ENCODE measurements around the gene PDHA1.
A peak's percentile ranks its signal among the peaks of the same experiment; 100 is the strongest.

The PDHA1 gene

DNA sequence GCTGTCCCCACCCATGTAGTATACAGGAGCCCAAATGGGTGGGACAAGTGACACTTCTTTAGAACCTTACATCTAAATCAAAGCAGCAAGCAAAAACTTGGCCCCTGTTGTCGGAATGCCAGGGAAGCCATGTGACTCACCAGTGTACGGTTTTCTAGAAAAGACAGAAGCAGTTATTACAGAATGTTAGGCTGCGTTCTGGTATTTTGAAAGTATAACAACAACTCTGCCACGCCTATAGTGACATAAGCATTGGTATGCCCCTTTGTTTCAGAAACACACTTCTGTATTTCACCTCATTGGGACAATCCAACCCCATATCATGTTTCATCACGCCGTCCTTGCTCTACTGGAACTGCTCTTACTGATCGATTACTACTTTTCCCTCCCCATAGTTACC lies 14.8 kb downstream of the PDHA1 start:
- no peak for DNase-seq (ENCODE audit: low spot score)
- H3K4me3 ChIP-seq: no peak overlapping the region
- TF ChIP-seq, protein P1, sequence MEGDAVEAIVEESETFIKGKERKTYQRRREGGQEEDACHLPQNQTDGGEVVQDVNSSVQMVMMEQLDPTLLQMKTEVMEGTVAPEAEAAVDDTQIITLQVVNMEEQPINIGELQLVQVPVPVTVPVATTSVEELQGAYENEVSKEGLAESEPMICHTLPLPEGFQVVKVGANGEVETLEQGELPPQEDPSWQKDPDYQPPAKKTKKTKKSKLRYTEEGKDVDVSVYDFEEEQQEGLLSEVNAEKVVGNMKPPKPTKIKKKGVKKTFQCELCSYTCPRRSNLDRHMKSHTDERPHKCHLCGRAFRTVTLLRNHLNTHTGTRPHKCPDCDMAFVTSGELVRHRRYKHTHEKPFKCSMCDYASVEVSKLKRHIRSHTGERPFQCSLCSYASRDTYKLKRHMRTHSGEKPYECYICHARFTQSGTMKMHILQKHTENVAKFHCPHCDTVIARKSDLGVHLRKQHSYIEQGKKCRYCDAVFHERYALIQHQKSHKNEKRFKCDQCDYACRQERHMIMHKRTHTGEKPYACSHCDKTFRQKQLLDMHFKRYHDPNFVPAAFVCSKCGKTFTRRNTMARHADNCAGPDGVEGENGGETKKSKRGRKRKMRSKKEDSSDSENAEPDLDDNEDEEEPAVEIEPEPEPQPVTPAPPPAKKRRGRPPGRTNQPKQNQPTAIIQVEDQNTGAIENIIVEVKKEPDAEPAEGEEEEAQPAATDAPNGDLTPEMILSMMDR (IDR thresholded peaks at IDR 0.05): no peak
- no peak overlapping the region for H3K27ac ChIP-seq

DNA sequence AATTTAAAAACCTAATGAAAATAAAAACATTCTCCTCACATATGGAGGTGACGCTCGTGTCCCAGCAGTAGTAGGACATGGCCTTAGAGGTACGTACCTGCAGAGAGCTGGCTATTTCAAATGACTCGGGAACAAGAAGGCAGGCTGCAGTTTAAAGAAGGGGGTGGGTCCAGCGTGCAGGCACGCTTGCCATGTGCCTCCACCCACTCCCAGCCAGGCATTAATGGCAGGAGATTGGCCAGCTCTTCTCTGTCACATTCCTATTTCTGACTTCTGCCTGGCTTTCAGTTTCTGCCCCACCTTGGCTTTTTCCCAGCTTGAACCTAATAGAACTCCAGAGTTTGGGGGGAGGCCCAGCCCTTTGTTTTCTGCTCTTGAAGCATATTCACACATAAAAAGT lies 17.2 kb downstream of the PDHA1 start:
- TF ChIP-seq, protein P1 (IDR thresholded peaks at IDR 0.05): no peak
- DNase-seq (ENCODE audit: low spot score): no peak
- Histone ChIP-seq H3K4me3 (no peak overlapping the region), H3K27ac (no peak overlapping the region)

DNA sequence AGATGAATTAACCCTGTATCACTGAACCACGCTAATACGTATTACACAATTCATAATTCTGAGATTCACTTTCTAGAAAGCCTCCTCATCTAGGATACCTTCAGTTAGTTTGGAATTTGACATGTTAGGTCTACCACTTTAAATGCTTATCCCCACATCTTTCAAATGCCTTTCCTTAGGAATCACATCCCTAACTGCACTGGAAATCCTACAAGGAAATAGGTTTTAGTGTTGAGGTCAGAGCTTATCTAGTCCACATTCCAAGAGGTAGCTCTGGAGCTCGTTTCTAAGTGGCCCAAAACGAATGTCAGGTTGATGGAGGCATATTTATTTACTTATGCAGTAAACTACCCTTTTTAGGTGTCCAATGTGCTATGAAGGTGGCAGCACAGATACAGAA lies 18.0 kb downstream of the PDHA1 start:
- no peak for DNase-seq (ENCODE audit: low spot score)
- TF ChIP-seq, protein P1 (IDR thresholded peaks at IDR 0.05): no peak
- Histone ChIP-seq H3K27ac (no peak overlapping the region), H3K4me3 (no peak overlapping the region)

DNA sequence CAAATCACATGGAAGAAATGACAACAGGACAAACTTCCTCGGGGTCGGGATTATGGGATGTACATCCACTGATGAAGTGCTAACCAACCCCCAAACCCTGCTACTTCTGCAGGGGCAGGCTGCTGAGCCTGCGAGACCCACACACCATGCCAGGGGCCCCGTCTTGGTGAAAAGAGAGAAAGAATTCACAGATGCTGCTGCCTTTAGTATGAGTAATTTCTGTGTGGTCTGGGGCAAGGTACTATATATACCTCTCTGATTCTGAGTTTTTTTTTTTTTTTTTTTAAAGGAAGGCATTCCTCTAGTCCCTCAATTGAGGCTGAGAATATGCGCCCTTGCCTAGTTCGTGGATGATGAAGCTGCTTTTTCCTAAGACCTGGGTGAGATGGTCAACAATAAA lies 24.8 kb downstream of the PDHA1 start:
- TF ChIP-seq, protein P1 (IDR thresholded peaks at IDR 0.05): no peak

DNA sequence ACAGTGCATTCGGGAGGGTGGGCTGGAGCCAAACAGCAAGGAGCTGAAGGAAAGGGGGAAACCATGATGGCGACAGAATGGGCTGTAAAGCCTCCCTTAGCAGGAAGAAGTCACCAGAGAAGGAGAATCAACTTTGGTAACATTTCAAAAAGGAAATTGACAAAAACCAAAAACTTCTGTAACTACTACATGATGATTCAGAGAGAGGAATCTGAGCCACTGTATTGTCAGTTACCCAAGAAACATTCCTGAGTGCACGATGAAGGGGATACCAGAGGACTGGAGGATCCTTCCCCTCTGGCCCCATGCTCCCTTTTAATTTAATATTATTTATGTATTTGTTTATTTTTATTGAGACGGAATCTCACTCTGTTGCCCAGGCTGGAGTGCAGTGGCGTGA lies 26.3 kb downstream of the PDHA1 start:
- DNase-seq (ENCODE audit: low spot score): no peak
- H3K4me3 ChIP-seq: no peak overlapping the region
- H3K27ac ChIP-seq: no peak overlapping the region
- TF ChIP-seq, protein P1 (IDR thresholded peaks at IDR 0.05): no peak

More for the DNA sequence above, 24.8 kb downstream of the PDHA1 start:
- no peak overlapping the region for H3K27ac ChIP-seq
- no peak for DNase-seq (ENCODE audit: low spot score)
- no peak overlapping the region for H3K4me3 ChIP-seq

DNA sequence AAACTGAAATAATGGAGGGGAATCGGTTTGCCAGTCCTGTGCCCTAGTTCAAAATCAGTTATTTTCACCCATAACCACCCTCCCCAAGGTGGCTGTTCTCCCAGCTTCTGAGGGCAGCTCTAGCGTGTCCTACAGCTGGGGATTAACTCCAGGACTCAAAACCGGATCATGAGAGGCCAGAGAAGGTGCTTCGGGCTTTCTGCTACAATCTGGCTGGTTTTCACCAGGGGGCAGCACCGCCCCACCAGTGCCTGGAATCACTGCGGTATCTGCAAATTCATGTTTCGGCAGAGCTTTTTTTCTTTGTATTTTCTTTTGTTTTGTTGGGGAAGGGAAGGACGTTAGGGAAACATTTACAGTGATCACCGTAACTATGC lies 28.4 kb downstream of the PDHA1 start:
- Histone ChIP-seq H3K27ac (no peak overlapping the region), H3K4me3 (peak overlapping the region; percentile 65)
- no peak for DNase-seq (ENCODE audit: low spot score)
- TF ChIP-seq, protein P1 (IDR thresholded peaks at IDR 0.05): peak; percentile 41

DNA sequence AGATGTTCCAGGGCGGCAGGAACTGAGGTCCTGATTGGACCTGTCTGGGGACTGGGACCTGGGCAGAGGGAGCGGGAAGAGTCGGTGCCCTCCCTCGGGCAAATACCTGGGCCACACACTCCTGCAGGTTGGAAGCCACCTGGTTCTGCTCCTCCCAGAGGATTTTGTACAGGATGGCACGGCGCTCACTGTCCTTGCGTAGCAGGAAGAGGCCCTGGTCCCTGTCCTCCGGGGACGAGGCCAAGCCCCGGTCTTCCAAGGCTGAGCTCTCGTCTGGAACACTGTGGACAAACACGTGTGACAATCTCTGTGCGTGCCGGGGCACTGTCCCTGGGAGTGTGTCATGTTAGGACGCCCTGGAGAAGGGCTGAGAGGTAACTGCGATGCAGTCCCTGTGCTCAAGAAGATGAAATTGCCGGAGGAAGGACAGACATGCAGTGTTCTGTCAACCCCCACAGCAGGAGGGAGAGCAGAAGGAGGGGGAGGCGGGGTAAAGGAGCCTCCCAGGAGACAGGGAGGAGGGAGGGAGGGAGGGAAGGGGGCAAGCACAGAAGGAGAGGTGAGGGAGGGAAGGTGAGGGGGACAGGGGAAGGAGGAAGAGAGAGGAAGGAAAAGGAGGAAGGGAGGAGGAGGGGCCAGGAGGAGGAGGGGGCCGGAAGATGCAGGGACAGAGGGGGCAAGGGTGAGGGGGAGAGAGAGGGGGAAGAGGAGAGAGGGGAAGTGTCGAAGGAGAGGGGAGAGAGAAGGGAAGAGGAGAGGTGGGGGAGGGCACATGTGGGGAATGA lies 29.0 kb downstream of the PDHA1 start:
- Histone ChIP-seq H3K27ac (no peak overlapping the region), H3K4me3 (peak overlapping the region; percentile 65)
- no peak for DNase-seq (ENCODE audit: low spot score)
- TF ChIP-seq, protein P1 (IDR thresholded peaks at IDR 0.05): no peak
